HCT116 (cell line): ENCODE data around the gene FMN1. TPM values are rescaled to one million over a fixed set of nuclear protein-coding genes. Genes with fewer than 3 reads are reported as not detected.
A peak's percentile ranks its signal among the peaks of the same experiment; 100 is the strongest.

Experiments used
- ATAC-seq: fragments of 200-7000 bp; cut with Tn5 transposase; 2 replicates; pipeline ENCODE4 v1.9.1; 2020; ENCODE audit warnings: mild to moderate bottlenecking, moderate library complexity
- BruUV-seq: library from RNA; stranded (reverse); fragments of 400-500 nt; replicated peaks from 2 replicates; lab custom pipeline; 2021; lab: Mats Ljungman, UMichigan
- CTCF ChIA-PET: fragments of 300-600 bp; sonication (Branson Sonifier 250); formaldehyde crosslinking; loops from one replicate; lab custom pipeline; 2021; ENCODE audit warnings: antibody characterized with exemption; lab: Charles Lee
- POLR2A ChIA-PET: fragments of 300-600, 350-600 bp; sonication (Branson Sonifier 250); formaldehyde crosslinking; loops from one replicate; lab custom pipeline; 2021; ENCODE audit warnings: antibody characterized with exemption; lab: Charles Lee
- RAD21 ChIA-PET, 2 experiments: fragments of 300-600 bp; sonication (Branson Sonifier 250); formaldehyde crosslinking; loops; one replicate each; lab custom pipeline; 2023; ENCODE audit warnings: low total read pairs in 2 of 2; ENCODE audit not compliant: uncharacterized antibody in 2 of 2, unreplicated experiment in 2 of 2, low non-redundant PET in 1 of 2; lab: Charles Lee
- DNase-seq: peaks from one replicate; pipeline ENCODE4 v3.0.0-alpha.2; 2010; ENCODE audit warnings: low read depth, low spot score
- H2AFZ ChIP-seq: fragments of 200-600 bp; shearing (Covaris generic), sonication (generic); 2 replicates; pipeline ENCODE4 v1.6.1; 2017; ENCODE audit warnings: low read depth, mixed run types, mixed read lengths, antibody characterized with exemption, low read length; ENCODE audit not compliant: poor library complexity, severe bottlenecking
- H3K27ac ChIP-seq: 2 replicates; pipeline ENCODE4 v1.5.1; 2012; ENCODE audit warnings: low read depth, low read length
- H3K27me3 ChIP-seq: fragments of 200-600 bp; sonication (generic); 2 replicates; pipeline ENCODE4 v1.6.1; 2016; ENCODE audit warnings: mixed run types, low read length, mixed read lengths; ENCODE audit not compliant: insufficient read depth
- H3K36me3 ChIP-seq, 2 experiments: fragments of 200-500 bp in 1 of 2; fragments of 200-600 bp in 1 of 2; sonication (Bioruptor generic) in 1 of 2; sonication (generic) in 1 of 2; 2 replicates each; pipeline versions ENCODE4 v1.5.1 to v1.6.1; 2014 to 2016; ENCODE audit warnings: low read length in 2 of 2, inconsistent platforms in 1 of 2, mixed read lengths in 1 of 2, mixed run types in 1 of 2; ENCODE audit not compliant: insufficient read depth in 2 of 2, control insufficient read depth in 1 of 2
- H3K4me1 ChIP-seq, 2 experiments: fragments of 200-600 bp in 1 of 2; sonication (generic) in 1 of 2; 2 replicates each; pipeline versions ENCODE4 v1.5.1 to v1.6.1; 2012 to 2017; ENCODE audit warnings: low read length in 2 of 2, inconsistent platforms in 1 of 2, mild to moderate bottlenecking in 1 of 2, mixed read lengths in 1 of 2, mixed run types in 1 of 2, moderate library complexity in 1 of 2; ENCODE audit not compliant: insufficient read depth in 2 of 2, control insufficient read depth in 1 of 2
- H3K4me2 ChIP-seq: fragments of 200-600 bp; sonication (generic); 2 replicates; pipeline ENCODE4 v1.6.1; 2017; ENCODE audit warnings: mixed run types, low read length, mixed read lengths
- H3K4me3 ChIP-seq, 2 experiments: fragments of 200-600 bp in 1 of 2; sonication (generic) in 1 of 2; replicated peaks in 1 of 2; 2 replicates each; pipeline ENCODE4 v1.5.1; 2011 to 2016; ENCODE audit warnings: low read length in 2 of 2, control low read depth in 1 of 2, low read depth in 1 of 2, mild to moderate bottlenecking in 1 of 2, mixed read lengths in 1 of 2, mixed run types in 1 of 2
- H3K79me2 ChIP-seq: fragments of 200-600 bp; sonication (generic); 2 replicates; pipeline ENCODE4 v1.6.1; 2017; ENCODE audit warnings: mild to moderate bottlenecking, mixed run types, low read length, moderate library complexity, mixed read lengths; ENCODE audit not compliant: insufficient read depth
- H3K9ac ChIP-seq: fragments of 200-600 bp; sonication (generic); 2 replicates; pipeline ENCODE4 v1.6.1; 2016; ENCODE audit warnings: low read length, mixed read lengths
- H3K9me2 ChIP-seq: fragments of 200-600 bp; sonication (generic), shearing (Covaris generic); 2 replicates; pipeline ENCODE4 v1.6.1; 2017; ENCODE audit warnings: mixed run types, mild to moderate bottlenecking, moderate library complexity; ENCODE audit not compliant: insufficient read depth
- H3K9me3 ChIP-seq, 2 experiments: fragments of 200-500 bp in 1 of 2; fragments of 200-600 bp in 1 of 2; sonication (Bioruptor generic) in 1 of 2; sonication (generic) in 1 of 2; 2 replicates each; pipeline ENCODE4 v1.6.1; 2014 to 2017; ENCODE audit warnings: low read length in 2 of 2, mixed read lengths in 2 of 2, inconsistent platforms in 1 of 2, low read depth in 1 of 2, mild to moderate bottlenecking in 1 of 2, mixed run types in 1 of 2, moderate library complexity in 1 of 2; ENCODE audit not compliant: control insufficient read depth in 1 of 2, insufficient read depth in 1 of 2
- H4K20me1 ChIP-seq: fragments of 200-600 bp; sonication (generic), shearing (Covaris generic); 2 replicates; pipeline ENCODE4 v1.6.1; 2017; ENCODE audit warnings: mixed run types, mild to moderate bottlenecking, moderate library complexity; ENCODE audit not compliant: insufficient read depth
- CBX3 ChIP-seq: IDR thresholded peaks from 2 replicates; pipeline ENCODE4 v1.6.1; 2012; ENCODE audit warnings: low read depth
- ELF1 ChIP-seq: IDR thresholded peaks from 2 replicates; pipeline ENCODE4 v1.6.1; 2012; ENCODE audit warnings: low read depth, borderline replicate concordance
- FOSL1 ChIP-seq: IDR thresholded peaks from 2 replicates; pipeline ENCODE4 v1.6.1; 2012; ENCODE audit warnings: low read depth
- POLR2A ChIP-seq: IDR thresholded peaks from 2 replicates; pipeline ENCODE4 v1.7.0; 2011; ENCODE audit warnings: borderline replicate concordance; ENCODE audit not compliant: insufficient read depth, insufficient read length; ENCODE audit errors: extremely low read depth
- POLR2AphosphoS5 ChIP-seq: IDR thresholded peaks from 2 replicates; pipeline ENCODE4 v1.6.1; 2011; ENCODE audit warnings: mild to moderate bottlenecking, low read depth, low read length, moderate library complexity
- SIN3A ChIP-seq: IDR thresholded peaks from 2 replicates; pipeline ENCODE4 v1.6.1; 2012; ENCODE audit warnings: low read depth
- SP1 ChIP-seq: IDR thresholded peaks from 2 replicates; pipeline ENCODE4 v1.6.1; 2012; ENCODE audit warnings: low read depth
- SRF ChIP-seq: IDR thresholded peaks from 2 replicates; pipeline ENCODE4 v1.6.1; 2012; ENCODE audit warnings: low read depth
- ZFX ChIP-seq: fragments of 450-650 bp; IDR thresholded peaks from 2 replicates; pipeline ENCODE4 v1.6.1; 2017
- ZNF274 ChIP-seq: fragments of 200-500 bp; sonication (Bioruptor generic); IDR thresholded peaks from 2 replicates; pipeline ENCODE4 v1.6.1; 2014; ENCODE audit warnings: mild to moderate bottlenecking, low read depth, low read length, inconsistent platforms
- intact Hi-C: fragments of 100-400 bp; cut with micrococcal nuclease; formaldehyde crosslinking; loops from 2 replicates; pipeline ENCODE4 v1.10.0; 2022
- total RNA-seq: library from RNA; stranded (reverse); gene quantifications from one replicate; pipeline ENCODE4 v1.2.1, GENCODE V29; 2021; ENCODE audit not compliant: unreplicated experiment
- TF ChIP-seq, protein P1 (sequence below): IDR thresholded peaks from 2 replicates; pipeline ENCODE4 v1.6.1; 2012; ENCODE audit warnings: low read depth
- TF ChIP-seq, protein P2 (sequence below): IDR thresholded peaks from 2 replicates; pipeline ENCODE4 v1.6.1; 2012
- TF ChIP-seq, protein P3 (sequence below): IDR thresholded peaks from 2 replicates; pipeline ENCODE4 v1.6.1; 2011; ENCODE audit warnings: mild to moderate bottlenecking, low read length, moderate library complexity; ENCODE audit not compliant: insufficient replicate concordance; ENCODE audit errors: extremely low read depth

The FMN1 gene
- total RNA-seq, 1 experiment from 2014 or later: 0.39 TPM

DNA sequence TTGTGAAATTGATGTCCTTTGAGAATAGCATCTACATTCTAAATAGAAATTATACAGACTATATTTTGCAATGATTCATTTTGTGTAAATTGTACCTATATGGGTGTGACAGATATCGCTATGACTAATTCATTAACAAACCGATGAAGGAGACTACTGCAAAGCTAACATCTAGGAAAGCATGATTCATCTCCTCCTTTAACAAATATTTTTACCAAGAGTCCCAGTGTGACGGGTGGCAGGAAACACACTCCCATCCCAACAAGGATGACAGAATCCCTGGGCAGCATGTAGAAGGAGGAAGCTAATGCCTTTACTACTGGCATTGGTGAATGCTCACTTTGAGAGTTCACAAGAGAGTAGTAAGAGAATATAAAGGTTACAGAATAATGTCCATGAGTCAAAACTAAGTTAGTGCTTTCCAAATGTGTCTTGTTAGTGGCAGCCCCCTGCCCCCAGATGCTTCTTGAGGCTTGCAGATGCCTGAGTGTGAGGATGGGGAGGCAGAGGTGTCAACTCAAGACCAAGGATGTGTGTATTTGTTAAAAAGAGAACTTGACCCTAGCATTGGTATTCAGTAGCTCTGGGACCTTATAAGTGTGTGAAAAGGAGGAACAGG lies 180.6 kb downstream of the FMN1 start (continued):
- TF ChIP-seq, protein P1, sequence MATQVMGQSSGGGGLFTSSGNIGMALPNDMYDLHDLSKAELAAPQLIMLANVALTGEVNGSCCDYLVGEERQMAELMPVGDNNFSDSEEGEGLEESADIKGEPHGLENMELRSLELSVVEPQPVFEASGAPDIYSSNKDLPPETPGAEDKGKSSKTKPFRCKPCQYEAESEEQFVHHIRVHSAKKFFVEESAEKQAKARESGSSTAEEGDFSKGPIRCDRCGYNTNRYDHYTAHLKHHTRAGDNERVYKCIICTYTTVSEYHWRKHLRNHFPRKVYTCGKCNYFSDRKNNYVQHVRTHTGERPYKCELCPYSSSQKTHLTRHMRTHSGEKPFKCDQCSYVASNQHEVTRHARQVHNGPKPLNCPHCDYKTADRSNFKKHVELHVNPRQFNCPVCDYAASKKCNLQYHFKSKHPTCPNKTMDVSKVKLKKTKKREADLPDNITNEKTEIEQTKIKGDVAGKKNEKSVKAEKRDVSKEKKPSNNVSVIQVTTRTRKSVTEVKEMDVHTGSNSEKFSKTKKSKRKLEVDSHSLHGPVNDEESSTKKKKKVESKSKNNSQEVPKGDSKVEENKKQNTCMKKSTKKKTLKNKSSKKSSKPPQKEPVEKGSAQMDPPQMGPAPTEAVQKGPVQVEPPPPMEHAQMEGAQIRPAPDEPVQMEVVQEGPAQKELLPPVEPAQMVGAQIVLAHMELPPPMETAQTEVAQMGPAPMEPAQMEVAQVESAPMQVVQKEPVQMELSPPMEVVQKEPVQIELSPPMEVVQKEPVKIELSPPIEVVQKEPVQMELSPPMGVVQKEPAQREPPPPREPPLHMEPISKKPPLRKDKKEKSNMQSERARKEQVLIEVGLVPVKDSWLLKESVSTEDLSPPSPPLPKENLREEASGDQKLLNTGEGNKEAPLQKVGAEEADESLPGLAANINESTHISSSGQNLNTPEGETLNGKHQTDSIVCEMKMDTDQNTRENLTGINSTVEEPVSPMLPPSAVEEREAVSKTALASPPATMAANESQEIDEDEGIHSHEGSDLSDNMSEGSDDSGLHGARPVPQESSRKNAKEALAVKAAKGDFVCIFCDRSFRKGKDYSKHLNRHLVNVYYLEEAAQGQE: no peak
- TF ChIP-seq POLR2A: no peak
- TF ChIP-seq, protein P2, sequence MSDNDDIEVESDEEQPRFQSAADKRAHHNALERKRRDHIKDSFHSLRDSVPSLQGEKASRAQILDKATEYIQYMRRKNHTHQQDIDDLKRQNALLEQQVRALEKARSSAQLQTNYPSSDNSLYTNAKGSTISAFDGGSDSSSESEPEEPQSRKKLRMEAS: peak; percentile 23; the same call in 1 of the 2 replicates
- TF ChIP-seq, all 23 proteins: peak for 6

DNA sequence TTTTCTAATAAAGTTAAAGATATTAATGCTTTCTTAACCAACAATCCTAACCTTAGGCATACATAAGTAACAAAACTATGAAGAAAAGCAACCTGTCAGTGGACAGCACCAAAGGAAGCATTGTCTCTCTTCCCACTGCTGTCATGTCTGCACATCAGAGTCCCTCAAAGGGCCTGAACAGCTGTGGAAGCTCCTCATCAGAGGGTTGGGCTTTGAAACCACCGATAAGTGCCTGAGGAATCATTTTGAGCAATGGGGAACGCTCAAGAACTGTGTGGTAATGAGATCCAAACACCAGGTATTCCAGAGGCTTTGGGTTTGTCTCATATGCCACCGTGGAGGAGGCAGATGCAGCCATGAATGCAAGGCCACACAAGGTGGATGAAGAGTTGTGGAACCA lies 182.5 kb downstream of the FMN1 start:
- Histone ChIP-seq H3K9ac (no peak overlapping the region), H3K4me1 (peaks cover 3 to 12% of the 10 kb centered on the region in 2 experiments), H3K27ac (no peak overlapping the region), H3K36me3 (no peaks in the 10 kb centered on the region), H2AFZ (no peak overlapping the region), H3K79me2 (no peaks in the 10 kb centered on the region), H3K4me3 (no peak overlapping the region), H3K27me3 (no peaks in the 10 kb centered on the region), H3K9me3 (no peaks in the 10 kb centered on the region), H3K9me2 (no peaks in the 10 kb centered on the region), H3K4me2 (no peak overlapping the region)
- ChIA-PET RAD21 (no interaction called here), CTCF (no interaction called here)
- no TSS peak for BruUV-seq
- intact Hi-C loops: no loop called here
- TF ChIP-seq, protein P1: no peak
- no peak for TF ChIP-seq SIN3A
- TF ChIP-seq, protein P3, sequence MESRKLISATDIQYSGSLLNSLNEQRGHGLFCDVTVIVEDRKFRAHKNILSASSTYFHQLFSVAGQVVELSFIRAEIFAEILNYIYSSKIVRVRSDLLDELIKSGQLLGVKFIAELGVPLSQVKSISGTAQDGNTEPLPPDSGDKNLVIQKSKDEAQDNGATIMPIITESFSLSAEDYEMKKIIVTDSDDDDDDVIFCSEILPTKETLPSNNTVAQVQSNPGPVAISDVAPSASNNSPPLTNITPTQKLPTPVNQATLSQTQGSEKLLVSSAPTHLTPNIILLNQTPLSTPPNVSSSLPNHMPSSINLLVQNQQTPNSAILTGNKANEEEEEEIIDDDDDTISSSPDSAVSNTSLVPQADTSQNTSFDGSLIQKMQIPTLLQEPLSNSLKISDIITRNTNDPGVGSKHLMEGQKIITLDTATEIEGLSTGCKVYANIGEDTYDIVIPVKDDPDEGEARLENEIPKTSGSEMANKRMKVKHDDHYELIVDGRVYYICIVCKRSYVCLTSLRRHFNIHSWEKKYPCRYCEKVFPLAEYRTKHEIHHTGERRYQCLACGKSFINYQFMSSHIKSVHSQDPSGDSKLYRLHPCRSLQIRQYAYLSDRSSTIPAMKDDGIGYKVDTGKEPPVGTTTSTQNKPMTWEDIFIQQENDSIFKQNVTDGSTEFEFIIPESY: no peak
- no peak for TF ChIP-seq ZFX
- TF ChIP-seq POLR2AphosphoS5: no peak
- no peak for TF ChIP-seq SRF
- no peak for TF ChIP-seq FOSL1
- no peak for TF ChIP-seq CBX3
- TF ChIP-seq ELF1: no peak
- TF ChIP-seq ZNF274: no peak
- TF ChIP-seq SP1: no peak
- TF ChIP-seq, protein P2: no peak
- TF ChIP-seq, all 23 proteins: peak for 0
- ATAC-seq (no peak), DNase-seq (no peak)
- no peaks in the 10 kb centered on the region for H4K20me1 ChIP-seq
- POLR2A ChIA-PET: no interaction called here
